Smooth muscle cell (in vitro differentiated cells): Measurements from ENCODE around the gene TSFM. TPM values are rescaled to one million over a fixed set of nuclear protein-coding genes. Genes with fewer than 3 reads are reported as not detected.

Experiments used
- DNase-seq: peaks from one replicate; lab custom pipeline; 2025; ENCODE audit not compliant: unreplicated experiment; lab: John Stamatoyannopoulos, UW
- H2AFZ ChIP-seq: fragments of 200-600 bp; sonication (generic); 2 replicates; pipeline ENCODE4 v1.6.0; 2016; ENCODE audit warnings: antibody characterized with exemption, low read depth, mild to moderate bottlenecking
- H3F3A ChIP-seq: fragments of 200-600 bp; sonication (generic); 2 replicates; pipeline ENCODE4 v1.6.0; 2017; ENCODE audit warnings: antibody characterized with exemption, low read depth
- H3K27ac ChIP-seq: fragments of 200-600 bp; sonication (generic); 2 replicates; pipeline ENCODE4 v1.5.1; 2016; ENCODE audit warnings: low read depth, mild to moderate bottlenecking
- H3K27me3 ChIP-seq: fragments of 200-600 bp; sonication (generic); 2 replicates; pipeline ENCODE4 v1.6.1; 2016; ENCODE audit warnings: low read depth, mild to moderate bottlenecking
- H3K36me3 ChIP-seq: fragments of 200-600 bp; sonication (generic); 2 replicates; pipeline ENCODE4 v1.5.1; 2016; ENCODE audit warnings: low read depth
- H3K4me1 ChIP-seq: fragments of 200-600 bp; sonication (generic); 2 replicates; pipeline ENCODE4 v1.5.1; 2016; ENCODE audit warnings: low read depth
- H3K4me2 ChIP-seq: fragments of 200-600 bp; sonication (generic); 2 replicates; pipeline ENCODE4 v1.6.0; 2016; ENCODE audit warnings: mild to moderate bottlenecking
- H3K4me3 ChIP-seq: fragments of 200-600 bp; sonication (generic); 2 replicates; pipeline ENCODE4 v1.5.1; 2016; ENCODE audit warnings: mild to moderate bottlenecking
- H3K79me2 ChIP-seq: fragments of 200-600 bp; sonication (generic); 2 replicates; pipeline ENCODE4 v1.6.0; 2016; ENCODE audit warnings: low read depth, mild to moderate bottlenecking
- H3K9ac ChIP-seq: fragments of 200-600 bp; sonication (generic); 2 replicates; pipeline ENCODE4 v1.6.0; 2016; ENCODE audit warnings: low read depth
- H3K9me3 ChIP-seq: fragments of 200-600 bp; sonication (generic); replicated peaks from 2 replicates; pipeline ENCODE4 v1.5.1; 2016; ENCODE audit warnings: low read depth
- H4K20me1 ChIP-seq: fragments of 200-600 bp; sonication (generic); 2 replicates; pipeline ENCODE4 v1.6.0; 2016; ENCODE audit warnings: low read depth
- CTCF ChIP-seq: fragments of 200-600 bp; sonication (generic); IDR thresholded peaks from 2 replicates; pipeline ENCODE4 v1.5.1; 2017; ENCODE audit warnings: borderline replicate concordance, mild to moderate bottlenecking, antibody characterized with exemption; ENCODE audit not compliant: insufficient read depth, poor library complexity, severe bottlenecking
- WGBS: methylation state at CpG from one replicate; pipeline ENCODE4 v1.1.7; 2016; ENCODE audit warnings: low lambda C conversion rate; 5-methylcytosine and 5-hydroxymethylcytosine counted together
- polyA plus RNA-seq: library from polyadenylated mRNA; unstranded; fragments of >200 nt; fragmentation: Nextera tagmentation; extraction: Ambion mirVana; gene quantifications from 2 replicates; pipeline ENCODE4 v1.2.1, GENCODE V29; 2016
- total RNA-seq: library from RNA; depleted of rRNA; stranded (reverse); fragments of >200 nt; gene quantifications from 2 replicates; pipeline ENCODE4 v1.2.3, GENCODE V29; 2014

The TSFM gene
- total and polyA plus RNA-seq, 2 experiments from 2014 or later = 16.8 to 24.0 TPM

DNA sequence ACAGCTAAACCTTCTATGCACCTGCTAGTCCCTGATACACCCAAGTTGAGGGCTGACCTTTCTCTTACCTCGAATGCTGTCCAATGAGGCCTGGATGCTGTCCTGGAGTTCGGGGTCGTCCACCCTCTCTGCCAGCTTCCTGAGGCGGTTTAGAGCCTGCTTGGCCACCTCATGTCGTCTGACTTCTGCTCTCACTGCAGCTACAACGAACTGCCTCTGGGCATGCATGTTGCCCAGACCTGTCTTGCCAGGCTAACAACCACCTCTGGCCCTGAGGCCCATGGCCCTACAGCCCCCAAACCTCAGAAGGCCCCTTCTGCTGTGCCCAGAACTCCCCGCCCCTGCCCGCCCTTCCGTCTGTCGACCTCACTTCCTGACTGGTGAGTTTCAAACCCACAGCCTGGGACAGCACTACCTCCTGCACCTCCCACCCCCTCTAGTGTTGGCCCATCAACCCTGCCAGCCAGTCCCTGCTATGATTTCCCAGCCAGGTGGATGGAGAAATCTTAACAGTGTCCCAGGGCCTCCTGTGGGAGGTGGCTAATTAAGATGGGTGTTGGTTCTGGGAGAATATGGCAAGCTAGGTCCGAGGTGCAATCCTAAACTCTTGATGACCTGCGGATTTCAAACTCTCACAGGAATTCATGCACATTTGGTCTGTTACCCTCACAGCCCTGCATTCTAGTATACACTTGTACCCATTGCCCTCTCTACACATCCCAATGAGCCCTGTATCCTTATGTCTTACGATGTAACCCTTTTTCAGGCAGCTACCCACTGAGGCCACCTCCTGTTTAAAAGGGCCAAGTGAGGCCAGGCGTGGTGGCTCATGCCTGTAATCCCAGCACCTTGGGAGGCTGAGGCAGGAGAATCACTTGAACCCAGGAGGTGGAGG is 40.5 kb upstream of the TSFM start:
- WGBS = 55% methylated on average over 14 of the region's 14 CpGs
- H3K36me3 ChIP-seq = no peaks in the 10 kb centered on the region
- peaks cover 61% of the 10 kb centered on the region for H3K27me3 ChIP-seq
- no peak overlapping the region for H3K27ac ChIP-seq
- H4K20me1 ChIP-seq = no peaks in the 10 kb centered on the region
- TF ChIP-seq CTCF = no peak
- H3K9ac ChIP-seq = no peak overlapping the region
- H3K79me2 ChIP-seq = no peaks in the 10 kb centered on the region
- peaks cover 20% of the 10 kb centered on the region for H3K4me1 ChIP-seq
- no peak for DNase-seq
- H2AFZ ChIP-seq = no peak overlapping the region
- H3F3A ChIP-seq = peaks cover 14% of the 10 kb centered on the region
- H3K4me2 ChIP-seq = no peak overlapping the region
- no peaks in the 10 kb centered on the region for H3K9me3 ChIP-seq
- no peak overlapping the region for H3K4me3 ChIP-seq

GRCh38 chr12:57743769-57744168 is 38.8 kb upstream of the TSFM start:
- Histone ChIP-seq H2AFZ (no peak overlapping the region), H3K27me3 (peaks cover 45% of the 10 kb centered on the region), H3K9me3 (no peaks in the 10 kb centered on the region), H3K9ac (no peak overlapping the region), H3K36me3 (no peaks in the 10 kb centered on the region), H3K4me2 (no peak overlapping the region), H3K27ac (no peak overlapping the region), H3K4me1 (peaks cover 8% of the 10 kb centered on the region), H3K79me2 (no peaks in the 10 kb centered on the region), H3K4me3 (no peak overlapping the region), H4K20me1 (no peaks in the 10 kb centered on the region), H3F3A (peaks cover 18% of the 10 kb centered on the region)
- TF ChIP-seq CTCF = no peak
- 94% methylated on average over 2 of the region's 2 CpGs for WGBS
- no peak for DNase-seq

- no peak for TF ChIP-seq CTCF
- H3F3A ChIP-seq = peaks cover 18% of the 10 kb centered on the region
- peak overlapping the region; percentile 73 for H3K4me3 ChIP-seq
- H3K4me1 ChIP-seq = peaks cover 8% of the 10 kb centered on the region
- no peak for DNase-seq
- H3K79me2 ChIP-seq = no peaks in the 10 kb centered on the region
- H3K36me3 ChIP-seq = no peaks in the 10 kb centered on the region
- peak overlapping the region; percentile 67 for H2AFZ ChIP-seq
- H3K9ac ChIP-seq = peak overlapping the region; percentile 96
- H3K9me3 ChIP-seq = no peaks in the 10 kb centered on the region
- peak overlapping the region; percentile 92 for H3K27ac ChIP-seq
- WGBS = 37% methylated on average over 21 of the region's 21 CpGs
- H4K20me1 ChIP-seq = no peaks in the 10 kb centered on the region
- H3K4me2 ChIP-seq = peak overlapping the region; percentile 86
- peaks cover 39% of the 10 kb centered on the region for H3K27me3 ChIP-seq
These were observed 38.3 kb upstream of the TSFM start for GRCh38 chr12:57744194-57744776.
